HepG2 (cell line): ENCODE measurements around the gene CLPTM1. TPM values are rescaled to one million over a fixed set of nuclear protein-coding genes. Genes with fewer than 3 reads are reported as not detected.

Experiments
- ATAC-seq: fragments of 200-7000 bp; cut with Tn5 transposase; 3 replicates; pipeline ENCODE4 v1.9.1; 2020; ENCODE audit warnings: mild to moderate bottlenecking, moderate library complexity
- BruUV-seq: library from RNA; stranded (reverse); fragments of 400-500 nt; replicated peaks from 2 replicates; lab custom pipeline; 2021; lab: Mats Ljungman, UMichigan
- CTCF ChIA-PET: fragments of 300-600 bp; formaldehyde crosslinking; extraction: SDS; loops from one replicate; lab custom pipeline; 2021; ENCODE audit warnings: low total read pairs, inconsistent platforms, low intra/inter-chr PET ratio; lab: Yijun Ruan, JAX
- POLR2A ChIA-PET: fragments of 350-600 bp; sonication (Branson Sonifier 250); formaldehyde crosslinking; loops from one replicate; lab custom pipeline; 2020; ENCODE audit warnings: antibody characterized with exemption, inconsistent platforms; lab: Yijun Ruan, JAX
- DNase-seq: peaks from one replicate; pipeline ENCODE4 v3.0.0-alpha.2; 2015; ENCODE audit warnings: low spot score
- FAIRE-seq: peaks from 3 replicates; lab custom pipeline; 2011; peaks lifted over from hg19 to GRCh38; lab: Jason Lieb, UNC
- H2AFZ ChIP-seq: one replicate; pipeline ENCODE4 v1.6.1; 2011; ENCODE audit warnings: low read length, inconsistent platforms
- H3K27ac ChIP-seq: fragments of 300-600 bp; 3 replicates; pipeline ENCODE4 v1.8.0; 2011; ENCODE audit warnings: mixed run types, mild to moderate bottlenecking, mixed read lengths, low read length, inconsistent platforms; ENCODE audit not compliant: insufficient read depth; ENCODE audit errors: extremely low read length
- H3K27me3 ChIP-seq, 2 experiments: fragments of 200-600 bp in 1 of 2; 2 replicates in 1 of 2; 3 replicates in 1 of 2; pipeline versions ENCODE4 v1.6.0 to v1.8.0; 2011; ENCODE audit warnings: low read length in 2 of 2, mild to moderate bottlenecking in 2 of 2, moderate library complexity in 2 of 2, inconsistent platforms in 1 of 2; ENCODE audit not compliant: insufficient read depth in 2 of 2, control insufficient read depth in 1 of 2
- H3K36me3 ChIP-seq, 2 experiments: fragments of 200-600 bp in 1 of 2; replicated peaks in 1 of 2; 2 replicates in 1 of 2; 3 replicates in 1 of 2; pipeline versions ENCODE4 v1.5.1 to v1.8.0; 2011; ENCODE audit warnings: low read length in 2 of 2, inconsistent platforms in 1 of 2; ENCODE audit not compliant: insufficient read depth in 2 of 2, control insufficient read depth in 1 of 2
- H3K4me1 ChIP-seq: 2 replicates; pipeline ENCODE4 v1.5.1; 2012; ENCODE audit warnings: low read length, inconsistent platforms; ENCODE audit not compliant: insufficient read depth
- H3K4me2 ChIP-seq: 2 replicates; pipeline ENCODE4 v1.6.0; 2011; ENCODE audit warnings: low read depth, low read length, inconsistent platforms
- H3K4me3 ChIP-seq, 3 experiments: fragments of 200-600 bp in 1 of 3; sonication (generic), shearing (Covaris generic) in 1 of 3; replicated peaks in 1 of 3; 2 replicates each; pipeline ENCODE4 v1.5.1; 2011 to 2016; ENCODE audit warnings: low read length in 3 of 3, inconsistent platforms in 2 of 3, low read depth in 2 of 3, mild to moderate bottlenecking in 2 of 3, control low read depth in 1 of 3, mixed read lengths in 1 of 3; ENCODE audit not compliant: insufficient read depth in 1 of 3
- H3K79me2 ChIP-seq: one replicate; pipeline ENCODE4 v1.6.1; 2011; ENCODE audit warnings: low read length, inconsistent platforms; ENCODE audit not compliant: insufficient read depth
- H3K9ac ChIP-seq: 2 replicates; pipeline ENCODE4 v1.6.0; 2011; ENCODE audit warnings: mild to moderate bottlenecking, low read depth, low read length, inconsistent platforms; ENCODE audit not compliant: insufficient read depth
- H3K9me3 ChIP-seq: 2 replicates; pipeline ENCODE4 v1.5.1; 2012; ENCODE audit warnings: mild to moderate bottlenecking, low read length
- H4K20me1 ChIP-seq: 2 replicates; pipeline ENCODE4 v1.6.0; 2011; ENCODE audit warnings: inconsistent platforms, mild to moderate bottlenecking, low read length, moderate library complexity; ENCODE audit not compliant: insufficient read depth
- MAFF ChIP-seq: IDR thresholded peaks from 2 replicates; pipeline ENCODE4 v1.6.1; 2011; ENCODE audit warnings: low read depth, low read length, improper control_type of control experiment
- RARG ChIP-seq: sonication (generic); formaldehyde crosslinking; IDR thresholded peaks from 2 replicates; pipeline ENCODE4 v1.4.0; 2020; ENCODE audit warnings: low read depth, mild to moderate bottlenecking, missing genetic modification reagents
- TMF1 ChIP-seq: sonication (generic); formaldehyde crosslinking; IDR thresholded peaks from 2 replicates; pipeline ENCODE4 v1.8.1; 2022; ENCODE audit warnings: low read depth, missing genetic modification reagents
- ZNF180 ChIP-seq: sonication (generic); formaldehyde crosslinking; IDR thresholded peaks from 2 replicates; pipeline ENCODE4 v1.4.0; 2020; ENCODE audit warnings: low read depth, missing genetic modification reagents, borderline replicate concordance
- ZNF558 ChIP-seq: sonication (generic); formaldehyde crosslinking; IDR thresholded peaks from 2 replicates; pipeline ENCODE4 v1.9.0; 2022; ENCODE audit warnings: mild to moderate bottlenecking, missing genetic modification reagents, borderline replicate concordance
- WGBS: methylation state at CpG from one replicate; pipeline ENCODE4 v1.1.6; 2017; ENCODE audit warnings: low lambda C conversion rate; 5-methylcytosine and 5-hydroxymethylcytosine counted together
- in situ Hi-C: cut with HindIII; loops from 2 replicates; pipeline ENCODE4 v1.10.0; 2017; ENCODE audit warnings: low pct_unique_long_range_greater_than_20kb; ENCODE audit not compliant: extremely low pct_ligation_motif_present
- intact Hi-C: fragments of 100-400 bp; cut with micrococcal nuclease; formaldehyde crosslinking; loops from one replicate; pipeline ENCODE4 v1.10.0; 2022; ENCODE audit not compliant: unreplicated experiment
- polyA plus RNA-seq, 8 experiments: library from polyadenylated mRNA; depleted of rRNA in 3 of 8; stranded (reverse) in 7 of 8; unstranded in 1 of 8; fragments of >200 nt; fragmentation: Illumina TruSeq in 4 of 8; extraction: Trizol in 4 of 8; gene quantifications; 2 replicates each; pipeline versions ENCODE4 v1.2.1 to v1.2.3, GENCODE V29; 2011 to 2016; ENCODE audit warnings: low read depth in 4 of 8, missing spikeins in 1 of 8, mixed read lengths in 1 of 8; ENCODE audit not compliant: insufficient read depth in 1 of 8
- total RNA-seq, 5 experiments: library from RNA; depleted of rRNA; stranded (reverse); fragments of >200 nt; fragmentation: Illumina TruSeq; extraction: Trizol; gene quantifications; 2 replicates each; pipeline ENCODE4 v1.2.3, GENCODE V29; 2016; ENCODE audit warnings: low read depth in 1 of 5
- TF ChIP-seq, protein P1 (sequence below): conservative IDR thresholded peaks from 2 replicates; pipeline ENCODE4 v1.6.1; 2018; ENCODE audit warnings: missing genetic modification reagents
- TF ChIP-seq, protein P2 (sequence below): sonication (generic); formaldehyde crosslinking; IDR thresholded peaks from 2 replicates; pipeline ENCODE4 v1.4.0; 2020; ENCODE audit warnings: mild to moderate bottlenecking, missing genetic modification reagents

Gene CLPTM1
- total and polyA plus RNA-seq, 2 of the 13 experiments (the other 11 are each of a cell fraction or from before 2014, with no cell fraction given) = 34.9 to 42.8 TPM

DNA sequence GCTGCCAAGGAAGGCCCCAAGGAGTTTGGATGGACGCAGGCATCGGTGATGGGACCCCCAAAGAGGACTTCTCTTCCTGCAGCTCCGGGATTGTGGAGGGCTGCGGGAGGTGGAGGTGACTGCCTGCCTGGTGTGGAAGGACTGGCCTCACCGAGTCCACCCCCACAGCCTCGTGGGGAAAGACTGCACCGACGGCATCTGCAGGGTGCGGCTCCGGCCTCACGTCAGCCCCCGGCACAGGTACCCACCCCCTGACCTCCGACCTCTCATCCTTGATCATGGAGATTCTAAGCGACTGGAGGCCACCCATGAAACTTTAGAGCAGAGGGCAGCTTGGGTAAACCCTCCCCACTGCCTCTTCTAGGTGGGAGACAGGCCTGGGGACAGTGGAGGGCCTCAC, 66.8 kb downstream of the CLPTM1 start:
- TF ChIP-seq, protein P1, sequence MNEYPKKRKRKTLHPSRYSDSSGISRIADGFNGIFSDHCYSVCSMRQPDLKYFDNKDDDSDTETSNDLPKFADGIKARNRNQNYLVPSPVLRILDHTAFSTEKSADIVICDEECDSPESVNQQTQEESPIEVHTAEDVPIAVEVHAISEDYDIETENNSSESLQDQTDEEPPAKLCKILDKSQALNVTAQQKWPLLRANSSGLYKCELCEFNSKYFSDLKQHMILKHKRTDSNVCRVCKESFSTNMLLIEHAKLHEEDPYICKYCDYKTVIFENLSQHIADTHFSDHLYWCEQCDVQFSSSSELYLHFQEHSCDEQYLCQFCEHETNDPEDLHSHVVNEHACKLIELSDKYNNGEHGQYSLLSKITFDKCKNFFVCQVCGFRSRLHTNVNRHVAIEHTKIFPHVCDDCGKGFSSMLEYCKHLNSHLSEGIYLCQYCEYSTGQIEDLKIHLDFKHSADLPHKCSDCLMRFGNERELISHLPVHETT (CRISPR knock-in tag) = no peak
- TF ChIP-seq RARG (CRISPR knock-in tag) (no peak), TMF1 (CRISPR knock-in tag) (no peak), MAFF (no peak), ZNF180 (CRISPR knock-in tag) (no peak), ZNF558 (CRISPR knock-in tag) (no peak)
- TF ChIP-seq, protein P2, sequence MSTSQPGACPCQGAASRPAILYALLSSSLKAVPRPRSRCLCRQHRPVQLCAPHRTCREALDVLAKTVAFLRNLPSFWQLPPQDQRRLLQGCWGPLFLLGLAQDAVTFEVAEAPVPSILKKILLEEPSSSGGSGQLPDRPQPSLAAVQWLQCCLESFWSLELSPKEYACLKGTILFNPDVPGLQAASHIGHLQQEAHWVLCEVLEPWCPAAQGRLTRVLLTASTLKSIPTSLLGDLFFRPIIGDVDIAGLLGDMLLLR (CRISPR knock-in tag) = no peak
- ChIA-PET CTCF (no interaction called here), POLR2A (interaction anchor here (3.1 kb wide), 1 partner anchor 17 kb away, joined by 8 read pairs; the partner anchor contains the start of gene CLASRP)
- Histone ChIP-seq H2AFZ (no peak overlapping the region), H3K9ac (no peak overlapping the region), H3K27me3 (no peaks in the 10 kb centered on the region), H3K79me2 (no peaks in the 10 kb centered on the region), H3K36me3 (no peaks in the 10 kb centered on the region), H3K4me3 (no peak overlapping the region), H3K9me3 (no peaks in the 10 kb centered on the region), H3K4me2 (no peak overlapping the region), H3K27ac (no peak overlapping the region), H3K4me1 (0 out of 2 replicates have a peak, but pooled peaks cover 16% of the 10 kb centered on the region), H4K20me1 (no peaks in the 10 kb centered on the region)
- 82% methylated on average over 9 of the region's 14 CpGs for WGBS
- no peak for FAIRE-seq
- no peak for DNase-seq
- no peak for ATAC-seq
- intact Hi-C loops (no loop called here), in situ Hi-C loops (no loop called here)
- no TSS peak for BruUV-seq
